ENCODE results near the gene FLNB.
"Not testable (repeated sequence)": the region's sequence is repeated elsewhere in the genome, so short reads cannot be mapped to it uniquely, and the experiment has no call there.

The FLNB gene

GRCh38 chr3:58029842-58030584 is 21.8 kb downstream of the FLNB start:
- DNase-seq (ENCODE audit: low read depth): no peak

GRCh38 chr3:58032186-58032585 is 24.0 kb downstream of the FLNB start:
- DNase-seq (ENCODE audit: low read depth): no peak

- no peak for DNase-seq (ENCODE audit: low read depth)
Observed at GRCh38 chr3:58034738-58035523, 26.7 kb downstream of the FLNB start.

- no peak for DNase-seq (ENCODE audit: low read depth)
Observed at GRCh38 chr3:58035524-58036255, 27.5 kb downstream of the FLNB start.

- no peak for DNase-seq (ENCODE audit: low read depth)
Observed at GRCh38 chr3:58036293-58037032, 28.2 kb downstream of the FLNB start.

- no peak for DNase-seq (ENCODE audit: low read depth)
Observed at GRCh38 chr3:58037141-58037910, 29.1 kb downstream of the FLNB start.

- no peak for DNase-seq (ENCODE audit: low read depth)
Observed at GRCh38 chr3:58038675-58039292, 30.6 kb downstream of the FLNB start.

GRCh38 chr3:58039601-58040000 is 31.4 kb downstream of the FLNB start:
- no peak for DNase-seq (ENCODE audit: low read depth)

GRCh38 chr3:58041182-58041825 is 33.1 kb downstream of the FLNB start:
- DNase-seq (ENCODE audit: low read depth): no peak

- no peak for DNase-seq (ENCODE audit: low read depth)
Observed at GRCh38 chr3:58041826-58042324, 33.7 kb downstream of the FLNB start.

- no peak for DNase-seq (ENCODE audit: low read depth)
Observed at GRCh38 chr3:58042947-58043707, 34.9 kb downstream of the FLNB start.

GRCh38 chr3:58043933-58044332 is 35.7 kb downstream of the FLNB start:
- no peak for DNase-seq (ENCODE audit: low read depth)

GRCh38 chr3:58044691-58045483 is 36.7 kb downstream of the FLNB start:
- no peak for DNase-seq (ENCODE audit: low read depth)

GRCh38 chr3:58047826-58048225 is 39.6 kb downstream of the FLNB start:
- no peak for DNase-seq (ENCODE audit: low read depth)

GRCh38 chr3:58048301-58048700 is 40.1 kb downstream of the FLNB start:
- no peak for DNase-seq (ENCODE audit: low read depth)

- no peak for DNase-seq (ENCODE audit: low read depth)
Observed at GRCh38 chr3:58049143-58049785, 41.0 kb downstream of the FLNB start.

- no peak for DNase-seq (ENCODE audit: low read depth)
Observed at GRCh38 chr3:58051196-58051595, 43.0 kb downstream of the FLNB start.

- not testable (repeated sequence) for DNase-seq (ENCODE audit: low read depth)
Observed at GRCh38 chr3:58051658-58052261, 43.5 kb downstream of the FLNB start.

All from stimulated activated CD8-positive, alpha-beta memory T cell treated with anti-CD3 and anti-CD28 coated beads, Interleukin-4, amount 100 ng/mL, for 24 hours (primary cell).